Measurements from ENCODE around the gene AMPD3.

The AMPD3 gene

DNA sequence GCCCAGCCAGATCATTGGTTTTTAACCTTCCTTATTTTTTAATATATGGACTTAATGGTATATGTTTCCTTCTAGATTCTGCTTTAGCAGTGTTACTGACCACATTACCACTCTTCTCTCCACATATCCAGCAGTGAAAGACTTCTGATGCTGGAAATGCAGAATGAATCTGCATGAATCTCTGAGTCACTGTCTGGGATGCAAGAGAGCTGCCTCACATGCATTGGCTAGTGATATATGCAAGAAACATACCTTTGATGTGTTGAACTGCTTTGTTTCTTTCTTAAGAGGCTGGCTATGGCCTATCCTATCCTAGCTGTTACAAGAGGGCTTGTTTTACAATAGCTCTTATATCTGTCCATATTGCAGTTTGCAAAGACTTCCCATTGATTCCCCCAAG lies 16.6 kb upstream of the AMPD3 start:
- DNase-seq: no peak

- DNase-seq: no peak
Observed at GRCh38 chr11:10439351-10439750, 15.7 kb upstream of the AMPD3 start.

DNA sequence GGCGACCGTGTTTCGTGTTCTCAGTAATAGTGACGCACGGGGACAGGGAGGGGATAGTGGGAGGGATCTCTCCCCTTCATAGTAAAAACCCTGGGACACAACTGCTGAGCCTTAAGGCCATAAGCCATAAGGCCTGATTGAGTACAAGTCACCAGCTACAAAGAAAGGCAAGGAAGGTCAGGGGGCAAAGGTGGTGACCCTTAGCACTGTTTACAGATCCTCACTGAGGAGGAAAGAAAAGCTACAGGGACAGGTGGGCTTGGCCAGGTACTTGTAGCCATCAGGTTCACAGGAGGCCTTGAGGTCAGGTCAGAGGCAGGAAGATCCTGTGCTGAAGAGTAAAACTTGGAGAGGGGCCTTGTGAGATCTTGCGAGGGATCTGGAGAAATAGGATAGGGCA lies 15.1 kb upstream of the AMPD3 start:
- no peak for DNase-seq

DNA sequence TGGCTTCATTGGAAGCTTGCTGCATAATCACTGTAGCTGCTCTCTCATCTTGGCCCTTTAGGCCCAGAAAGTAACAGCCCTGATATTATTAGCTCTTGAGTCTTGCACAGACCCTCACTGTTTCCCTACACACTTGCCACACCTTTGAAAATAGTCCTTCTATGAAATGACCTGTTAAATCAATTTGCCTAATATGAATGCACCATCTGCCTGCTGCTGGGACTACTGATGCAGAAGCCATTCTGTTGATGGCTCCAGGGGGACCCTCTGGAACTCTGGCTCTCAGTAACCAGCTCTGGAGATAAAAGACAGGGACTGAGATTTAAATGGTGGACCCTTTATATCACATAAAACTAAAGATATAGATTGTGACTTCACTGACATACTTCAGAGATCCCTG lies 14.7 kb upstream of the AMPD3 start:
- no peak for DNase-seq

DNA sequence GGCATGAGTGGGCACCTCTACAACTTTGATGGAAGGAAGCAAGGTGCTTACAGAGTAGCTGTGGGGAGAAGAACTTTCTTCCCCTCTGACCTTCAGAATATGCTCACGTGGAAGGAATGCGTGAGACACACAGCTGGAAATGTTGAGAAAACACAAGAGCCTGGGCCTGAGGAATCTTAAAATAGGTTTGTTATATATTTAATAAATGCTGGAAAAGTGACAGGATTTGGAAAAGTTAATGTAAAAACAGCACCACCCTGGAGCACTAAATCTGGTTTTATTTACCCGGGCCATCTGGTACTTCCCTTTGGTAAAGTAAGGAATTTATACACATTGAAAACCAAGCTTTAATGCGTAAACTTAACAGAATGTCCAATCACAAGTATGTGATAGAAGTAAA lies 14.0 kb upstream of the AMPD3 start:
- no peak for DNase-seq

DNA sequence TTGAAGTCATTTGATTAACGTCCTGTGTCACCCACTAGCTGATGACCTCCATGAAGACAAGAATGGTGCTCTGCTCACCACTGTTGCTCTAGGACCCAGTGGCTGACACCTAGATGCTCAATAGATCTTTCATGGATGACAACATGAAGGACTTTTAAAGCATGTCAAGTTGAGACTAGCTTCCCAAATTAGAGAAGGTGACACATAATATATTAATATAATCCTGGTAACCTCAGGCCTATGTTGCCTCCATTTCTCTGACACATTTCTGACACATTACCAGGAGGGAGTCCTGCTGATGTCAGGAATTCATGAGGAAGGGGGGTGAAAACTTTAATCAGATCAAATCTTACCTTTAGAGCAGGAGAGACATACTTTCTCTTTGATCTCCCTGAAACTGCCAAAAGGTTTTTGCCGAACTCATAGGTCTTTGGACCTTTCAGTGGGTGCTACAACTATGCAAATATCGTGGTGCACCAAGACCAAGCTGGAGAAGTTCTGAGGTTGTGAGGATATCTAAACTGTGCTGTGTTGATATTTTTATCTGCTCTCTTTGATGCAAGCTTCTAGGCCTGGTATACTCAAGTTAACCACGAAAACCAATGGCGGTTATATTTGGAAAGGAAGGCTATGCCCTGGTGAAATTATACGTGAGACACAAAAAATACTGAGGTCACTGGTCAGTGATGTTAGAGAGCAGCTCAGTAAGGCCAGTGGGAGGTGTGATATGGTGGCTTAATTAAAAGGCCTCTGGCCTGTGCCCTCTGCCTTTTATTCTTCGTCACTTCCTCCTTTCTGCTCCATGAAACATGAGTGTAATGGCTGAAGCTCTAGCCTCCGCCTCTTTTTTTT lies 13.2 kb upstream of the AMPD3 start:
- no peak for DNase-seq

- DNase-seq: no peak
Observed at GRCh38 chr11:10443152-10443551, 11.9 kb upstream of the AMPD3 start.

- DNase-seq: no peak
Observed at GRCh38 chr11:10443721-10444235, 11.3 kb upstream of the AMPD3 start.

DNA sequence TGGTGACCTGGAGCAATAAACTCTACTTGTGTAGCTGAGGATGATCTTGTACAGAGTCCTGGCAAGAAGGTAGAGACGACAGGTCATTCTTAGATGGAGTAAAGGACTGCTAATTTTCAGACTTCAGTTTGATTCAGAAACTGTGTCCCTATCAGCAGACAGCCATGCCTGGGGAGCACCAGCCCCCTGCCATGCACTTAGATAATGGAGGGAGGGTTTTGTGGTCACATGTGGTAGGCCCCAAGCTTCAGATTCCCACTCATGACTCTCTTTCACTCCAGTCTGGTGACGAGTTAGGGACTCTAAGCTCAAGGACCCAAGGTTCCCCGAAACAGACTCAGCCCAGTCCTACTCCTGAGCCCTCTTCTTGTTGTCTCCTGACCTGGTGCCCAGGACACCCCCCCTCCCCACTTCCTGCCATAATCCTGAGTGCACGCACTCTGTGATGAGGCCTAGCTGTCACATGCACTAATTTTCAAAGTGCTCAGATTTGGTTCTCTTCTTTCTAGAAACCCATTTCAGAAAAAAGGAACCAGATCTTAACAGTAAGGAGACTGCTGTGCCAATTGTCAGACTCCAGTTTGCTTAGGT lies 10.2 kb upstream of the AMPD3 start:
- DNase-seq: no peak

GRCh38 chr11:10447445-10447844 lies 7.6 kb upstream of the AMPD3 start:
- no peak for DNase-seq

GRCh38 chr11:10450462-10451425 lies 4.3 kb upstream of the AMPD3 start:
- DNase-seq: no peak

- no peak for DNase-seq
Observed at GRCh38 chr11:10451426-10452116, 3.5 kb upstream of the AMPD3 start.

GRCh38 chr11:10452211-10452767 lies 2.8 kb upstream of the AMPD3 start:
- no peak for DNase-seq

DNA sequence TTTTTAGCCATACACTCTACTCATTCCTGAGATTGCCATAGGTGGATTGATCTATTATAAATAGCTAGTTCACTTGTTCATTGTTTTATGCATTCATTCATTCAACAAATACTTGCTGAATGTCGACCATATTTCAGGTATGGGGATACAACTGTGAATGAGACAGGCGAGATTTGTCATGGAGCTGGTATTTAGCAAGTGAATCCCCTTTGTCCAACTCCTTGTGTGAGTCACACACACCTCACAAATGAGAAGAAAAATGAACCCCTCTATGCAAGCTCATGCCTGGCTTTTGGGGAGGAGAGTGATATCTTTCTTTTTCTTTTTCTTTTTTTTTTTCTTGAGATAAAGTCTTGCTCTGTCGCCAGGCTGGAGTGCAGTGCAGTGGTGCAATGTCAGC lies 1.8 kb upstream of the AMPD3 start:
- DNase-seq: no peak

DNA sequence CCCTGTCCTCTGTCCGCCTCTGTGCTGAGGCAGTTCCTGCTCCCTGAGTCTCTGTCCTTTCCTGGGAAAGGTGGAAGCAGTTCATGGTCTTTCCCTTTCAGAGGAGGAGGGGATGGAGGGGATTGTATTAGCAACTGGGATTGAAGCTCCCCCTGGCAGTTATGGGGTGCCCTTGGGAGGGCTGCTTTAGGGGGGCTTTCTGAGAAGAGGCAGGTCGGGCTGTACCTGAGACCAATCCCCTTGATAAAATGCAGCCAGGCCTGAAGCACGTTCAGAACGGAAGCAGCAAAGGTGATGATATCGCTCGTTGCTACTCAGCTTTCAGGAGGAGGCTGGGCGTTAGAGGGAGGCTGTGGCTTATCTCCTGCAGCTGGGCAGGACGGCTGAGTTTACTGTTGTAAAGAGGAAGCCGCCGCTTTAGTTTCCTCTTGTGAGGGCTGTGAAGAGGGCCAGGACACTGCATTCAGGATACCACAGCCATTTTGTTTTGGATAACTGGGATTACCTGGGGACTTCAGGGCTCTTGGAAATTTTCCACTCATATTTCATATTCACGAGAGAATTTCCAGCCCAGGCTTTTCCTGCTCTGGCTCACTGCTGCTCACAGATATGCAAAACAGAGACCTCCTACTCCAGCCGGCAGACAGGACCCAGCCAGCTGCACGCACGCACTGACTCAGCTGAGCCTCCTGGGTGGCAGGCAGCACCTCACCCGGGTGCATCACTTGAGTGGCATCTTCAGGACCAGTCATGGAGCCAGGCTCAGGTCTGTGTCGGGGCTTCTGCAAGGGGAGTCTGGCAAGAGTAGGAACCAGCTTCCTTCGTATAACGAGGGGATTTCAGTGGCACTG lies 798 bp downstream of the AMPD3 start:
- no peak for DNase-seq

- no peak for DNase-seq
Observed at GRCh38 chr11:10456519-10456918, 1.5 kb downstream of the AMPD3 start.

- DNase-seq: no peak
Observed at GRCh38 chr11:10457901-10458300, 2.8 kb downstream of the AMPD3 start.

- no peak for DNase-seq
Observed at GRCh38 chr11:10459029-10459970, 4.2 kb downstream of the AMPD3 start.

GRCh38 chr11:10460611-10461275 lies 5.7 kb downstream of the AMPD3 start:
- no peak for DNase-seq
